ENCODE data around the gene CALML6. TPM values are rescaled to one million over a fixed set of nuclear protein-coding genes. Genes with fewer than 3 reads are reported as not detected.
A peak's percentile ranks its signal among the peaks of the same experiment; 100 is the strongest.

The CALML6 gene
- polyA plus RNA-seq, 5 donors: 0.81 to 12.5 (median 0.93) TPM

DNA sequence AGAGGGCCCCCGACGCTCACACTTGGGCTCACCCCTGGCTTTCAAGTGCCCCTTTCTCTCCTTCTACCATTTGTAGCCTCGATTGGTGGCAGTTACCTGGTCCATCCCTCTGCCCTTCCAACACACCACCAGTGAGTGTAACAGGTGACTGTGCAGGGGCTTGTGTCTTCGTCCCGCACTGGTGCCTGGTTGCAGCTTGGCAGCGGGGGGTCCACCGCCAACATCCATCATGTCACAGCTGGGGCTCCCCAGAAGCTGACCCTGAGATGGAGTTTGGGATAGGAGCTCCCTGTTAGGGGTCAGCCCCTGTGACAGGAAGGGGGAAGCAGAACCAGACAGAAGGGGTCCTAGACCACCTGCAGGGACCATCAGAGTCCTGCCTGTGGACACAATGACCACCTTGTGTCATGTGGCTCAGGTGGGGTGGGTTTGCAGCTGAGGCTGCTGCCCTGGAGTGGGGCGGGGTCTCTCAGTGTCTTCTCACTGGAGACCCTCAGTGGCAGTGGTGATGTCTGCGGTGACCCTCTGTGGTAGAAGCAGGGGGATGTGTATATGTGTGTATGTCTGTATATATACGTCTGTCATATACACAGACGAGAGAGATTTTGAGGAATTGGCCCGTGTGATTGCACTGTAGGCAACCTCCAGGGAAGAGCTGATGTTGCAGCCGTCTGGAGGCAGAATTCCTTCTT, 3.6 kb upstream of the CALML6 start:
- DNase-seq: no peak

DNA sequence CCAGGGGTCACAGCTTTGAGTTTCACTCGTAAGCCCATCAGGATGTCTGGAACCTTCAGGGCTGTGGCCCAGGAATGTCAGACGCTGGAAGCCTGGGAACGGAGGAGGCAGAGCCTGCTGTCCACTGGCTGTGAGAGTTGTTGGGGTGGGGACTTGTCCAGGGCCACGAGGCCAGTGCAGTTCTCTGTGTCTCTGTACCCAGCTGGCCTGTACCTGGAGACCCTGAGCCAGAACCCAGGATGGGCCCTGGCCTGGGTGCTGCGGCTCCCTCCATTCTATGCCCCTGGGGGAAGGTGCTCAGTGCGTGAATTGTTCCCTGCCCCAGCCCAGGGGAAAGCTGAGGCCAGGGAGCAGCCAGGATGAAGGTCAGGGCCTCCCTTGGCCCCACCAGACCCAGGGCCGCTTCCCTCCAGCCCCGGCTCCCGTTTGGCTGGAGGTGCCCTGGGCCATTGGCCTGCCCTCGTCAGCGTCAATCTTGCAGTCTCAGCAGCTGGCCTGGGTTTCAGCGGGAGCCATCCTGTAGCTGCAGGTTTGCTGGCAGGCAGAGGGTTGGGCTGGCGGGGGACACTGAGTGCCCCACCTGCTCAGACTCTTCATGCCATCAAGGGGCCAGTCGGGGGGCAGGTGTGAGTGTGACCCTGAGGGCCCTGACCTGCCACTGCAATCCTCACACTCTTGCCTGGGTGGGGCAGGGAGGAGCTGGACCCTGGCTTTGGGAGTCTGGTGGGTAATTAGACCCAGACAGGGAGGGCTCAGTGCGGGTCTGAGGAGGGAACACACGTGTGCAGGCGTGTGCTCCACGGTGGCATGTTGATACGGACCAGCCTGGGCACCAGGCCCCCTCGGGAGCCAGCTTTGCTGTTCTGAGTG, 724 bp upstream of the CALML6 start:
- no peak for DNase-seq

DNA sequence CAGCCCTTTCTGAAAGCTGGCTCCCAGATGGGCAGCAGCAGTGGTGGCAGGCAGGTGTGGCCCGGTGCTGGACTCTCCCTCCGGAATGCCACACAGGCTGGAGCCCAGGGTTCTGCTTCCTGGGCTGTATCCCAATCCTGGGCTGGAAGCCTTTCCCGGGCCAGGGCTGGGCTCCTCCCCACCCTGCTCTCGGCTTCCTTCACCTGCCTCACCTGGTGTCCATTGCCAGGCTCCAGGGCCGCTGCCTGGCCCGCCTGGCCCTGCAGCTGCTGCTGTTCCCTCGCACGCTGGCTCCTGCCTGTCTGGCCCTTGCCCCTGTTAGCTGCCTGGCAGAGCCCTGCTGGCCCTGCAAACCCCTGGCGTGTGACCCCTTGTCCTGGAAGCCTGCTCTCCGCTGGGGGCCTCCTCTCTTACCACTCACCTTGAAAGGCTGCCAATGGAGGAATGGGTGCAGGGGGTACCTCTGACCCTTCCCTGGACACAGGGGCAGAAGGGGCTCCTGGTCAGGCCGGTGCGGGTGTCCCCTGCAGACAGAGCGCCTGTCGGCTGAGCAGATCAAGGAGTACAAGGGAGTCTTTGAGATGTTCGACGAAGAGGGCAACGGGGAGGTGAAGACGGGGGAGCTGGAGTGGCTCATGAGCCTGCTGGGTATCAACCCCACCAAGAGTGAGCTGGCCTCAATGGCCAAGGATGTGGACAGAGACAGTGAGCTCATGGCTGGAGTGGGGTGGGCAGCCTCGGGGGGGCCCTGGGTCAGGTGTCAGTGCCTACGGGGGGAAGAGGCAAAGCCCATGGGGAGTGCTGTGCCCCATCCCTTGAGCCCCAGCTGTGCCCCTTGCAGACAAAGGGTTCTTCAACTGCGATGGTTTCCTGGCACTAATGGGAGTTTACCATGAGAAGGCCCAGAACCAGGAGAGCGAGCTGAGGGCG, 1.1 kb downstream of the CALML6 start:
- DNase-seq: no peak

DNA sequence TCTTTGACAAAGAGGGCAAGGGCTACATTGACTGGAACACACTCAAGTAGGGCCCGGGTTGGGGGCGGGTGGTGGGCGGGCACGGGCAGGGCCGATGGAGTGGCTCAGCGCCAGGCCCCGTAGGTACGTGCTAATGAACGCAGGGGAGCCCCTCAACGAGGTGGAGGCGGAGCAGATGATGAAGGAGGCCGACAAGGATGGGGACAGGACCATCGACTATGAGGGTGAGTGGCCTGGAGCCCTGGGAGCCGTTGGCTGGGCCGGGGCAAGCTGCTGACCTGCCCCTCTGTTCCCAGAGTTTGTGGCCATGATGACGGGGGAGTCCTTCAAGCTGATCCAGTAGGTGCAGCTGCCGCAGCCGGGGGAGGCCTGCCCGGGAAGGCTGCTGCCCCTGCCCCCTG, 1.8 kb downstream of the CALML6 start:
- DNase-seq: peak in 1 of 2 donors; percentile 35

DNA sequence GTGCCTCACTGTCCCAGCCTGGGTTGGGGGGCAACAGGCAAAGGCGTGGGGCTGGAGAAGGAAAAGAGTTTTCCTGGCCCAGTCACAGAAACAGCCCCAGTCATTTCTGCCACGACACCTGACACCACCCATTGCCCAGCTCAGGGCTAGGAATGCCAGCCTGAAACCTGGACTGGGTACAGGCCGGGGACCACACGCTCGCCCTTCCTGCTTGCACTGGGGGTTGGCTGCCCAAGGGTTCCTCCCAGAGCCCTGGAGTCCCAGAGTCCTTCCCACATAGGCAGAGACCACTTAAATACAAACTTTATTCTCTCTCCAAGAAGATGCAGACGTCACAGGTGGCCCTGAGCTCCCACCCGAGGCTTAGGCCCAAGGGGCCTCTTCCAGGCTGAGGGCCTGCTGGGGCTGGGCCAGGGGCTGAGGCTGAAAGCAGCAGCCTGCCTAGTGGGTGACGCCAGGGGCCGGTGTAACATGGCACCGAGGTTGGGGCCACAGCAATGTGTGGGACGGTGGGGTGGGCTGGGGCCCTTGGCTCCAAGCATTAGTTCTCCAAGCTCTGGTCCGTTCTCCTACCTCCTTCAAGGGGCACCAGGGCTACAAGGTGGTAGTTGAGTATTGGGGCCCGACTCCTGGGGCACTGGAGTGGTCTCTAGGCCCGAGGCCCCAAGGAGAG, 2.4 kb downstream of the CALML6 start:
- no peak for DNase-seq

DNA sequence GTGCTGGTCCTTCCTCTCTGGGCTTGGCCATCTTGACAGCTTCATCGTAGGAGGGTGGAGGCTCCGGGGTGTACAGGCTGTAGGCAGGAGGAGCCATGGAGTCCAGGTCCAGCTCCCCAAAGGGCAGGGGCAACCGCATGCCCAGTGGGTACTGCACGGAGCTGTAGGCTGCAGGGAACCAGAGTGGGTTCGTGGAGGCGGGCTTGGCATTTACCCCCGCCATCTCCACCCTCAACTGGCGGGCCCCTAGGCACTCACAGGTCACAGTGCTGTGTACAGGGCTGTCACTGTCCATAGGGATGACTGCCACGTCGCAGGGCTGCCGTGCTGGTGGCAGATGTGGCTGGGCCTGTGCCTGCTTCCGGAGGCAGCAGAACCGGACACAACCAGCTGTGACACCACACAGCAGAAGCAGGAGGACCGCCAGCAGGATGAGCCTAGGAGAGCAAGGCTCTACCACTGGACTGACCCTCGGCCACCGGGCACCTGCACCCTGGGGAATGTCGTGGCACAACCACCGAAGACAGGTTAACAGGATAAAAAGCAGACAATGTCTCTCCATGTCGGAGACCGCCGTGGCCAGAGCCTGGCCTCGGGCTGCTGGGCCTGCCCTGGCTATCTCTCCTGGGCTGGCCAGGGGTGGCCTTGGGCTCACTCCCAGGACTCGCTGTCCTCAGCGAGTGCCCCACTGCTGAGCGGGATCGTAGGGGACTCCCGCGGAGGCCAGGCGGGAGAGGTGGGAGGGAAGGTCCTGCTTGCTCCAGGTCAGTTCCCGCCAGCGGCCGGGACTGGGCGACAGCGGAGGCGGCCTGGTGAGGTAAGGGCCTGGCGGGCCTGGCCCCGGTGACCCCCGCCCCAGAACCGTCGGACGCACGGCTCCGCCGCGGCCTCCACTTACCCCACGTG, 3.2 kb downstream of the CALML6 start:
- DNase-seq: no peak

DNA sequence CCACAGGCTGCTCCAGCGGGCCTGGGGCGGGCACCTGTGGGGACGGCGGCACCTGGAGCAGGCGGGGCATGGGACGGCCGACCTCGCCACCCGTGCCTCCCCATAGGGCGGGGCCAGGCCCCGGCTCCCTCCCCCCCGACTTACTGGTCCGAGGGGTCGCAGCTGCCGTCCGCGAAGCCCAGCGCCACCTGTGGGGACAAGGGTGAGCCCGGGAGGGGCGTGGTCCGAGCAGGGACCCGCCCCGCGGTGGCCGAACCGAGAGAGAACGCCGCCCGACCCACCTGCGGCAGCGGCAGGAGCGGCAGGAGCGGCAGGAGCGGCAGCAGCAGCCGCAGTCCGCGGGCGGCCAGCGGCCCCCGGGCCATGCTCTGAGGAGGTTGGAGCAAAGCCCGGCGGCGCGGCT, 3.8 kb downstream of the CALML6 start, which contains the start of gene TMEM52:
Gene TMEM52 (minus strand): TSS at position 379 of the 403 bp plus-strand sequence. CDS start 14 bp downstream, at position 365.
- no peak for DNase-seq

DNA sequence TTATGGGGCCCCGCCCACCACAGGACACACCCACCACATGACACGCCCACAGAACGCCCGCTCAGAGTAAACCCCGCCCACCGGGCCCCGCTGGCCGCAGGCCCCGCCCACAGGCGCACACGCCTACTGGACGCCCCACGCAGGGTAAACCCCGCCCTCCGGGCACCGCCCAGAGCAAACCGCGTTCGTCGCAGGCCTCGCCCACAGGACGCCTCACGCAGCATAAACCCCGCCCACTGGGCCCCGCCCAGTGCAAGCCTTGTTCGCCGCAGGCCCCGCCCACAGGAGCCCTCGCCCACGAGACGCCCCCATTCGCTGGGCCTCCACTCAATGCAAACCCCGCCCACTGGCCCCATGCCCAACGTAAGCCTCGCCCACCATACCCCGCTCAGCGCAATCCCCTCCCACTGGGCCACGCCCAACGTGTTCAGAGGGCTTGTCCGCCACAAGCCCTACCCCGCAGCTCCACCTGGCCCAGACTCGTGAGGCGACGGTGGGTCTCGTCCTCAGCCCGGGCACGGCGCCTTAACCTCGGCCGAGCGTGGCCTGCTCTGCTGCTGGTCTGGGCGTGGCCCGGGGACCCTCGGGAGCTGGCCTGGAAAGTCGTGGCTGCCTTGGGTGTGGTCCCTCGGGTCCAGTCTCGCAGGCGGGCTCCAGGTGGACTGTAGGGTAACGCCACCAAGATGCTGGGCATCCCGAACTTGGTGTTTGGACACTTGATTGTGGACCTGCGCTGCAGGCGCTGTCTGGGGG, 4.4 kb downstream of the CALML6 start:
- peak; percentile 96 to 97 for DNase-seq

DNA sequence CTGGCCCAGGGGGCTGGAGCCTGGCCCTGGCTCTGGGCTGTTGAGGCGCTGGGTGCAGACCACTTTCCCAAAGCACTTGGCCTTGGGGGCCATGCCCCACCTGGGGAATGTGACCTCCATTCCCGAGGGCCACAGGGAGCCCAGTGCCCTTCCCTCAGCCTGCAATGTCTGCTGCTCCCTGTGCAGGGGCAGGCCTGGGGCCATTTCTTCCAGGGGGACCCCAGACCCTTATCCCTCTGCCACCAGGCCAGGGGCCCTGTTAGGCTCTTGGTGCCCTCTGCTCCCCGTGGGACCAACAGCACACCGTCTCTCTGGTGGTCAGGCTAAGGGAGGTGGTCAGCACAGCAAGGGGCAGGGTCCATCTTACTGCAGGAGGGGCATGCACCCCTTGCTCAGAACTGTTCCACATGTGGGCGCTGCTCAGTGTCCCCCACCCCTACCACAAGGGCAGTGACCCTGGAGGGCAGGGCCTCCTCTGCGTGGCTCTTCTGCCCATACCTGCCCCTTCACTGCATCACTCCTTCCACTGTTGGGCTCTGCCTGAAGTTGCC, 5.1 kb downstream of the CALML6 start:
- no peak for DNase-seq

DNA sequence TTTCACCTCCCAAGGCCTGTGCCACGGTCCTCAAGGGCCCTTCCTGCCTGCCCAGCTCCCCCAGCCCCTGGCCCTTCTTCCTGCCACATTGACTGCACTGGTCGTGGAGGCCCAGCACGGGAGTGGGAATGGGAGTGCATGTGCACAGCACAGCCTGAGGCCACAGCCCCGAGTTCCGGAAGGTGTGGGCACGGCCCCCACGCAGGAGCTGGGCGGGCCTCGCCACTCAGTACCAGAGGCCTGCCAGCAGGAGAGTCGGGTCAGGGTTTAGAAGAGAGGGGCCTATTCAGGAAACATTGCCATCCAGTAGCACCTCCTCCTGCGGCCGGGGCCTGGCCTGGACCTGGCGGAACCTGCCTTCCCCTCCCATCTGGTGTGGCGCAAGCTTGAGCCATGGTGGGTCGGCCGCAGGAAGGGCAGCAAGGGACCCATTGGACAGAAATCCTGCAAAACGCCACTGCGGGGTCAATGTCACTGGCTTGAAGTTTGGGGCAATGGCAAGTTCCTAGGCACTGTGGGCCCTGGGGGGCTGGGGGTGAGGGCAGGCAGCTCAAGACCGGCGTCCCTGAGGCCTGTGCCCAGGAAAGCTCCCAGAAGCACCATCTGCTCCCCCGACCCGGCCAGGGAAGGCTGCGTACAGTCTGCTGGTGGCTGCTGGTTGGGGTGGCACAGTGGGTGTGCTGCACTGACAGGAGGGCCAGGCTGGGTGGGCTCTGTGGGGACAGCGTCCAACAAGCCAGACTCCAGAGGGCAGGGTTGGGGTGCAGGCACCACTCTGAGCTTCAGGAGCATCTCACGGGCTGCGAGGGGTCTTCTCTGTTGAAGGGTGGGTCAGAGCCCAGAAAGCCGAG, 5.8 kb downstream of the CALML6 start:
- DNase-seq: no peak

DNA sequence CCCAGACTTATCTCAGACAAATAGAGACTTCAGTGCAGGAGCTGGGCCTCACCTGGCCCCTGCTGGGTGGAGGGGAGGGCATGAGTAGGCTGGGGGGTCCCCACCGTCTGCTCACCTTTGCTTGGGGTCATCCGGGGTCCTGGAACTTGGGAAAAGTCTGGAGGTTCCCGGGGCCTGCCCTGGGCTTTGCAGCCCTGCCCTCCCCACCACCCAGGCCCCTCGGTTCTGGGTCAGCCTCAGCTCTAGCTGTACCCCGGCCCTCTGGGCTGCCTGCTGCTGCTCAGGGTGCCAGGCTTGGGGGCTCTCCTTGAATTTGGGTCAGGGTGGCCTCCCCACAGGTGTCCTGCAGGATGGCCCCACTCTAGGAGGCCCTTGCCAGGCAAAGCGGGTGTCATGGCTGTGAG, 6.4 kb downstream of the CALML6 start:
- no peak for DNase-seq

DNA sequence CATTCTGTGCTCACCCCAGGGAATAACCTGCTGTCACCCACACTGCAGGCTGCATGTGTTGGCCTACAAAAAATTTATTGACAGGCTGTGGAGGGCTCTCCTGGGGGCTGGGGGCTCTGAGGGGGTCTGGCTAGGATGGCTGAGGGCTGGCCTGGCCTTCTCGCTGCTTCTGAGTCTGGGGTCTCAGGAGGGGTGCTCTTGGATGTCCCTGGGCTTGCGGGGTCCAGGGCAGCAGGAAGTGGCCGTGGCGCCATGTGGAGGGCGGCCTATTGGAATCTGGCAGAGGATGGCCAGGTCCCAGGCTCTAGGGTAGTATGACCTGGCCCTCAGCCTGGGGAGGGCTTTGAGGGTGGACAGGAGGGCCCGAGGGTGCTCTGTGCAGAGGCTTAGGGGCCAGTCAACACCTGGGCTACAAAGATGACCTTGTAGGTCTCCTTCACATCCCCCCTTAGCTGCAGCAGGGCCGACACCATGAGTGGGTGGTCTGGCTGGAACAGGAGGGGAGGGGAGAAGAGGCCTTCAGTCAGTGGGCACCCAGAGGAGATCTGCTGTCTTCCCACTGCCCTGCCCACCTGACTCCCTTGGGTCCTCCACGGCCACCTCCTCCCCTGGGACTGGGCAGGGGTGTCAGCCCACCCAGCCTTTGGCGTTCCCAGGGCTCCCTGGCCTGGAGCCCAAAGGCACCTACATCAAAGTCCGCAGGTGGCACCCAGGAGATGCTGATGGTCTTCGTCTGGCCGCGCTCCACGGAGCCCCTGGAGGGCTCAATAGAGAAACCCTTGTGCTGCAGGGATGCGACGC, 7.0 kb downstream of the CALML6 start:
- DNase-seq: no peak

DNA sequence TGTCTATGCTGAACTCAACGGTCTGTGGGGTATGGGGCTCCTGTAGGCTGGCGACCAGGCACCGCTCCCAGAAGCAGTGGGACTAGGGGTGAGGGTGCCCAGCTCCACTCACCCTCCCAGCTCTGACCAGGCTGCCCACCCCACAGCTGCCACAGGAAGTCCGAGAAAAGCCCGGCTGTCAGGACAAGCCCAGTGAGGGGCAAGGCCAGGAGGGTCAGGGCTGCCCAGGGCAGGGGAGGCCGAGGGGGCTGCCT, 7.6 kb downstream of the CALML6 start:
- DNase-seq: no peak

DNA sequence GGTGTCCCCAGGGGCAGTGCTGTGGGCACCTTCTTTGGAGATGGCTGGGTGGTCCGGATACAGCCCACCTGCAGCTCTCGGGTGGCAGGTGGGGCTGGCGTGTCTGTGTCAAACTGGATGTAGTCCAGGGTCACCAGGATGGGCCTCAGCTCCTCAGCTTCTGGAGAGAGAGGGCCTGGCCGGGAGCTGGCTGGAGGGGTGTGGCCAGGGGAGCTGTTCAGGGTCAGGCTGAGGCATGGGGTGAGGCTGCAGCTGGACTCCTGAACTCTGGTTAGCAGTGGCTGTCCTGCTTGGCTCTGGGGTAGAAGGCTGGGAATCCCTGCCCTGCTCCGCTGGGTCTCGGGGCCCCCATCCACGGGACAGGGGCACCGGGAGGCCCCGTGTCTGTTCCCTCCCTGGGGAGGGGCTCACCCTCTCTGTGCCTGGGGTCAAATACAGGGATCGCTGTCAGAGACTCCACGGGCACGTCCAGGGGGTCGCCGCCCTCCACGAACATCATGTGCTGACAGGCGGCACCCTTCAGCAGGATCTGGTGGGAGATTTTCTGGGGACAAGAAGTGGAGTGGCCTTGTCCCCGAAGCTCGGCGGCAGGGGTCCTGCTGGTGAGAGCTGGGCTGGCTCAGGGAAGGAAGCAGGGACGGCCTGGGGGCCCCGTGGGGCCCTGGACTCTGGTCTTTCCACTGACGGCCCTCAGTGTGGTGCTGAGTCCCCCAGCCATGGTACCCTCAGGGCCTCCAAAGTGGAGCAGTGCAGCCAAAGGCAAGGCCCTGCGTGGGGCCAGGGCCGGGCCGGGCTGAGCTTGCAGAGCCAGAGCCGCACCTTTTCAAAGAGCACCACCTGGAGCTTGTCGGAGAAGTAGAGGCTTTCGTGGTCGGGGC, 8.1 kb downstream of the CALML6 start:
- no peak for DNase-seq

DNA sequence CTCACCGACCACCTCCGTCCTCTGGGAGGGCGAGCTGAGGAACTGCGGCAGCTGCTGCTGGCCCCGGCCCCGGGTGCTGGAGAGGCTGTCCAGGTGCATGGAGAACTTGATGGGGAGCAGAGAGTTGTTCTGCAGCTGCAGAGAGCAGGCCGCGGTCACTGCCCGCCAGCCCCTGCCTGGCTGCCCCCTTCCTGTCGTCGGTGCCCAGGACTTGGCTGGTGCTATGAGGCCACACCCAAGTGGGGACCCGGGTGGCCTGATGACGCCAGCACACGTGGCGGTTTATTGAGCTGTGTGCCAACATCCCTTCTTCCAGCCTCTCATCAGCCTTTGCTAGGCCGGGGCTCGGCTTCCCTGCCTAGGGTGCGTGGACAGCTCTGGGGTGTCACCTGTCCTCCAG, 9.3 kb downstream of the CALML6 start:
- no peak for DNase-seq

DNA sequence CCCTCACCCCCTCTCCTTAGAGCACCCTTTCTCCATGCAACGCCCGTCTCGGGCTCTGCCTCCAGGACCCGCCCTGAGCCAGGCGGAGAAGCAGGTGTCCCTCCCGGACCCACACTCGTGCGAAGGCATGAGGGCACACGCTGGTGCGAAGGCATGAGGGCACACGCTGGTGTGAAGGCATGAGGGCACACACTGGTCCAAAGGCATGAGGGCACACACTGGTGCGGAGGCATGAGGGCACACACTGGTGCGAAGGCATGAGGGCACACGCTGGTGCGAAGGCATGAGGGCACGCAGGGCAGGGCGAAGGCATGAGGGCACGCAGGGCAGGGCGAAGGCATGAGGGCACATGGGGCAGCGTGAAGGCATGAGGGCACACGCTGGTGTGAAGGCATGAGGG, 9.8 kb downstream of the CALML6 start:
- DNase-seq: no peak
